OCI-LY3 (cell line): ENCODE measurements around the gene SORCS3.

Source experiments
- H2AFZ ChIP-seq: fragments of 200-600, 300-600 bp; shearing (Covaris generic); 2 replicates; pipeline ENCODE4 v1.6.0; 2014; ENCODE audit warnings: antibody characterized with exemption, low read depth, low read length
- H3K27ac ChIP-seq: fragments of 200-600, 300-600 bp; sonication (generic); 2 replicates; pipeline ENCODE4 v1.5.1; 2014; ENCODE audit warnings: mild to moderate bottlenecking, low read length, moderate library complexity, mixed read lengths
- H3K27me3 ChIP-seq: fragments of 200-600, 300-600 bp; sonication (generic); 2 replicates; pipeline ENCODE4 v1.6.1; 2014; ENCODE audit warnings: low read depth, low read length, mixed read lengths
- H3K36me3 ChIP-seq: fragments of 200-600, 300-600 bp; sonication (generic); replicated peaks from 2 replicates; pipeline ENCODE3; 2014; ENCODE audit warnings: low read depth, low read length, mixed read lengths
- H3K4me1 ChIP-seq: fragments of 300-600, 200-600 bp; sonication (generic); 2 replicates; pipeline ENCODE4 v1.6.1; 2014; ENCODE audit warnings: low read length, mixed read lengths
- H3K4me2 ChIP-seq: fragments of 200-600, 300-600 bp; sonication (generic); 2 replicates; pipeline ENCODE4 v1.6.1; 2014; ENCODE audit warnings: low read length, mixed read lengths
- H3K4me3 ChIP-seq: fragments of 300-600, 200-600 bp; sonication (generic); 2 replicates; pipeline ENCODE4 v1.5.1; 2014; ENCODE audit warnings: antibody characterized with exemption, mild to moderate bottlenecking, low read length, moderate library complexity
- H3K79me2 ChIP-seq: fragments of 300-600, 200-600 bp; shearing (Covaris generic); 2 replicates; pipeline ENCODE4 v1.6.1; 2014; ENCODE audit warnings: mild to moderate bottlenecking, low read length, mixed read lengths
- H3K9ac ChIP-seq: fragments of 300-600, 200-600 bp; shearing (Covaris generic); 2 replicates; pipeline ENCODE4 v1.6.0; 2014; ENCODE audit warnings: mild to moderate bottlenecking, low read length, moderate library complexity
- H3K9me3 ChIP-seq: fragments of 200-600, 300-600 bp; shearing (Covaris generic); 2 replicates; pipeline ENCODE4 v1.6.1; 2014; ENCODE audit warnings: low read length, mixed read lengths; ENCODE audit not compliant: insufficient read depth
- H4K20me1 ChIP-seq: fragments of 200-600, 300-600 bp; sonication (generic); 2 replicates; pipeline ENCODE4 v1.6.1; 2016; ENCODE audit warnings: low read length, mixed read lengths; ENCODE audit not compliant: insufficient read depth
- EZH2phosphoT487 ChIP-seq: fragments of 200-600 bp; shearing (Covaris generic); IDR thresholded peaks from 2 replicates; pipeline ENCODE4 v1.6.1; 2018; ENCODE audit warnings: antibody characterized with exemption, mixed run types, low read depth
- TF ChIP-seq, protein P1 (sequence below): fragments of 200-600, 300-600 bp; sonication (generic); IDR thresholded peaks from 2 replicates; pipeline ENCODE4 v1.5.1; 2014; ENCODE audit warnings: antibody characterized with exemption, low read length, low read depth

The SORCS3 gene

DNA sequence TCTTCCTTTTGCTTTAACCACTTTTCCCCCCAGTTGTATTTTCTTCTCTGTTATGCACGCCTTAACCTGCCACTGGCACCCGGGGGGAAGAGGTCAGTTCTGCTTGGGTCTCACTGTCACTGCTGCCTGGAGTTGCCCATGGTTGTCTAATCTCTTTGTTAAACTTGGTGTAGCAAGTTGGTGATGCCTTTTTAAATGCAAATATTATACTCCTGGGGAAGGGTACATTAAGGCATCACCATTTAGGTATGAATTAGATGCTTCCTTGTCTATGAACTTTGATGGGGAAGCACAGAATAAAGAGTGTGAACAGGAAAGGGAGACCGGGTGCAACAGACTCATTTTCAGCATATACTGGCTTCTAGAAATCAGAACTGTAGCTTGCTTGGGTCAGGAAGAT is 9.1 kb upstream of the SORCS3 start:
- Histone ChIP-seq H3K4me1 (no peaks in the 10 kb centered on the region), H3K79me2 (no peaks in the 10 kb centered on the region), H3K27me3 (no peaks in the 10 kb centered on the region), H2AFZ (no peak overlapping the region), H3K9ac (no peak overlapping the region), H3K4me3 (no peak overlapping the region), H3K9me3 (no peaks in the 10 kb centered on the region), H3K27ac (no peak overlapping the region), H3K4me2 (no peak overlapping the region), H3K36me3 (no peaks in the 10 kb centered on the region), H4K20me1 (no peaks in the 10 kb centered on the region)
- no peak for TF ChIP-seq EZH2phosphoT487
- TF ChIP-seq, protein P1, sequence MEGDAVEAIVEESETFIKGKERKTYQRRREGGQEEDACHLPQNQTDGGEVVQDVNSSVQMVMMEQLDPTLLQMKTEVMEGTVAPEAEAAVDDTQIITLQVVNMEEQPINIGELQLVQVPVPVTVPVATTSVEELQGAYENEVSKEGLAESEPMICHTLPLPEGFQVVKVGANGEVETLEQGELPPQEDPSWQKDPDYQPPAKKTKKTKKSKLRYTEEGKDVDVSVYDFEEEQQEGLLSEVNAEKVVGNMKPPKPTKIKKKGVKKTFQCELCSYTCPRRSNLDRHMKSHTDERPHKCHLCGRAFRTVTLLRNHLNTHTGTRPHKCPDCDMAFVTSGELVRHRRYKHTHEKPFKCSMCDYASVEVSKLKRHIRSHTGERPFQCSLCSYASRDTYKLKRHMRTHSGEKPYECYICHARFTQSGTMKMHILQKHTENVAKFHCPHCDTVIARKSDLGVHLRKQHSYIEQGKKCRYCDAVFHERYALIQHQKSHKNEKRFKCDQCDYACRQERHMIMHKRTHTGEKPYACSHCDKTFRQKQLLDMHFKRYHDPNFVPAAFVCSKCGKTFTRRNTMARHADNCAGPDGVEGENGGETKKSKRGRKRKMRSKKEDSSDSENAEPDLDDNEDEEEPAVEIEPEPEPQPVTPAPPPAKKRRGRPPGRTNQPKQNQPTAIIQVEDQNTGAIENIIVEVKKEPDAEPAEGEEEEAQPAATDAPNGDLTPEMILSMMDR = no peak

DNA sequence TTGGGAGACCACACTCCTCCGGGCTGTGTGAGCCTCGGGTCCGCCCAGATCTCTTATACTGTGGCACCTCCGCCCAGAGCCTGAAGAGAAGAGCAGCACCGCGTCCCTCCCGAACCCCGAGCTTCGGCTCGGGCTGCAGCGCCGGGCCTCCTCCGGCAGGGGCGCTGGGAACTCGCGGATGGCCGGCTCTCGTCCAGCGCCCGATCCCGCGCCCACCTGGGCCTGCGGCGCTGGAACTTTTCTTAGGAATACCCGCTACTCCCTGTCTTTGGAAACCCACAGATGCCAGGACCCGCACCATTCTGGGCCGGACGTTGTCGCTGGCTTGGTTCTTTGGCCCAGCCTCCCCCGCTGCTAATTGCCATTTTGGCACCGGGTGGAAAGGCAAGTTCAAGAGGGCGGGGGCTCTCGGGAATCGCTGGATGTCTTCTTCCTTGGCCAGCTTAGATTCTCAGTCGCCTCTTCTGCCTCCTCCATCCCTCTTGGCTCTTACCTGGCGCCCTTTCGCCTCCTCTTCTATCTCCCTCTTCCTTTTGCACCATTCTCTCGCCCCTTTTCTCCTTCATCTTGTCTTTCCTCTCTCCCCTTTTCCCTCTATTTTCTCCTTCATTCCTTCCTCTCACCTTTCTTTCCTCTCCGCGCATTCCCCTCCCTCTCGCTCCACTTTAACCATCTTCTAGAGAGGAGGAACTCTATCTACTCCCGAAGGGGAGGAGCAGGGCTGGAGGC is 2.1 kb upstream of the SORCS3 start:
- H3K9ac ChIP-seq = no peak overlapping the region
- H3K4me3 ChIP-seq = no peak overlapping the region
- no peaks in the 10 kb centered on the region for H3K36me3 ChIP-seq
- TF ChIP-seq EZH2phosphoT487 = no peak
- TF ChIP-seq, protein P1 = no peak
- no peak overlapping the region for H3K4me2 ChIP-seq
- H3K27me3 ChIP-seq = no peaks in the 10 kb centered on the region
- H3K79me2 ChIP-seq = no peaks in the 10 kb centered on the region
- no peak overlapping the region for H2AFZ ChIP-seq
- no peak overlapping the region for H3K27ac ChIP-seq
- no peaks in the 10 kb centered on the region for H3K4me1 ChIP-seq
- H3K9me3 ChIP-seq = no peaks in the 10 kb centered on the region
- no peaks in the 10 kb centered on the region for H4K20me1 ChIP-seq

DNA sequence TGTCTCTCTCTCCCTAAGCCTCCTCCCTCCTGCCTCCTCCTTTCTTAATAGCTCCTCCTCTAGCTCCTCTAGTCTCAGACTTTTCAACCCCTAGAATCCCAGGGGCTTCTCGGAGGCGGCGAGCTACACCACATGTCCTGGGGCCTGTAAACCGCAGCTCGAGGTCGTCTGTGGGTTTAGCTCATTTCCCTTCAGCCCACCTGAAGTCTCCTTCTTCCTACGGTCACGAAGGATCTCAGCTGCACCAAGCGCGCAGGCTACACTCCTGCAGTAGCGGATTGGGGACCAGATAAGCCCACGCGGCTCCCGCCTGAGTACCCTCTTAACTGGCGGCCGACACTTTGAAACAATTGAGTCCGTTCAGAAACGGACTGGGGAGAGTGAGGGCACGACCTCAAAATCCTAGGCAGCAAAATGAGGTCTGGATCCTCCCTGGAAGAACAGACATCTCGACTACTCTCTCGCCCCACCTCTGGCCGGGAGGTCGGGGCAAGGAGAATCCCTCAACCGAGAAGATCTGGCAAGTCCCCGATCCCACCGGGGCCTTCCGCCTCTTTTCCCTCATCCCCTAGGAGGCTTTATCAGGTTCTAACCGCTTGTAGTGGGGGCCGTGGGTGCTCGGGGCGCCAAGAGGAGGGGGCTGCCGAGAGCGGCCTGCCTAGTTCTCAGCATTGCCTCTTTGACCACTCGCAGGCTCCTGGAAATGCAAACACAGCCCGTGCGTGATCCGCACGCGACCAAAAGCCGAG is 1.3 kb upstream of the SORCS3 start:
- no peaks in the 10 kb centered on the region for H3K79me2 ChIP-seq
- H3K4me1 ChIP-seq = no peaks in the 10 kb centered on the region
- no peaks in the 10 kb centered on the region for H3K27me3 ChIP-seq
- H3K9ac ChIP-seq = no peak overlapping the region
- no peak overlapping the region for H2AFZ ChIP-seq
- no peak overlapping the region for H3K4me3 ChIP-seq
- H4K20me1 ChIP-seq = no peaks in the 10 kb centered on the region
- H3K27ac ChIP-seq = no peak overlapping the region
- no peaks in the 10 kb centered on the region for H3K36me3 ChIP-seq
- TF ChIP-seq EZH2phosphoT487 = no peak
- TF ChIP-seq, protein P1 = no peak
- no peak overlapping the region for H3K4me2 ChIP-seq
- H3K9me3 ChIP-seq = no peaks in the 10 kb centered on the region

DNA sequence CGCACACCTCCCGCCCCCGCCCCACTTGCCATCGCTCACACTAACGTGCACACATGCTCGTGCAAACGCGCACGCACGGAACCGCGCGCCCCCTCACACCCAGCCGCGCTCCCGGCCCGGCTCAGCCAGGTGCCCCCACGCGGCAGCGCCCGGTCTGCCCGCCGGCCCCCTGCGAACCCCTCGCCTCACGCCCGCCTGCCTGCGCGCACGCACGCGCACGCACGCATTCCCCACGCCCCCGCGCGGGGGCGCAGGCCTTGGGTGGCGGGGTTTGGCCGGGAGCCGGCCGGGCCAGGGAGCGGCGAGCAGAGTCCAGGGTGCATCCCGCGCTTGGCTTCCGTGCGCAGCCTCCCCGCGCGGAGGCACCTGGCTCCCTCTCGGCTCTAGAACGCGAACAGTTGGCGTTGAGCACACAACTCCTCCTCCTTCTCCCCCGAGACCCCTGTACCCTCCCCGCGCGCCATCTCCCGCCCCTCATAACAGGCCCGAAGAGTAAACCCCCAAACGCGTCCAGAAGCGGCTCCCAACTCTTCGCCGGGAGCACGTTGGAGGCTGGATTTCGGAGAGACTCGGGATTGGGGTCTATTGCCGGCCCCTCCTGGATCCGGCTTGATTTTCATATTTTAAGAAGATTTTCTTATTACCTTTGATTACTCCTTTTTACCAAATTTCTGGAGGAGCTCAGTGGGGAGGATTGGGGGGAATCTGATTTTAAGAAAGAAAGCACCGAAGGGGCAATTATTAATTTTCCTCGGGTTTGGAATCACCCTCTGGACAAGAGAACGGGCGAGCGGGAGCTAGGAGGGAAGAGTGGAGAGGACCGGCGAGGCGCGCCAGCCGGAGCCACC is 527 bp upstream of the SORCS3 start:
- Histone ChIP-seq H3K36me3 (no peaks in the 10 kb centered on the region), H3K79me2 (no peaks in the 10 kb centered on the region), H4K20me1 (no peaks in the 10 kb centered on the region), H3K27me3 (no peaks in the 10 kb centered on the region), H3K27ac (no peak overlapping the region), H3K4me1 (no peaks in the 10 kb centered on the region), H2AFZ (no peak overlapping the region), H3K4me3 (no peak overlapping the region), H3K9me3 (no peaks in the 10 kb centered on the region), H3K4me2 (no peak overlapping the region), H3K9ac (no peak overlapping the region)
- no peak for TF ChIP-seq EZH2phosphoT487
- TF ChIP-seq, protein P1 = no peak
